H1 (cell line): ENCODE data around the gene CENPF. TPM values are rescaled to one million over a fixed set of nuclear protein-coding genes. Genes with fewer than 3 reads are reported as not detected.

Experiments used
- BACH1 ChIP-seq: IDR thresholded peaks from 2 replicates; pipeline ENCODE4 v1.6.1; 2012; ENCODE audit warnings: low read length, improper control_type of control experiment
- CTCF ChIP-seq, 3 experiments: IDR thresholded peaks; 1 replicate in 2 of 3; 2 replicates in 1 of 3; pipeline versions ENCODE4 v1.5.1 to v1.6.1; 2011; ENCODE audit warnings: low read length in 3 of 3, mild to moderate bottlenecking in 3 of 3, inconsistent platforms in 2 of 3, low read depth in 1 of 3, moderate library complexity in 1 of 3; ENCODE audit not compliant: insufficient read depth in 1 of 3; ENCODE audit errors: control extremely low read depth in 1 of 3
- KDM1A ChIP-seq: fragments of 200-600, 300-600 bp; sonication (generic); IDR thresholded peaks from 2 replicates; pipeline ENCODE4 v1.7.1; 2016; ENCODE audit warnings: mild to moderate bottlenecking, low read length, borderline replicate concordance
- NRF1 ChIP-seq: IDR thresholded peaks from 2 replicates; pipeline ENCODE4 v1.6.1; 2011; ENCODE audit warnings: mild to moderate bottlenecking, low read depth, low read length, improper control_type of control experiment
- POLR2A ChIP-seq, 2 experiments: IDR thresholded peaks; 1 replicate in 1 of 2; 2 replicates in 1 of 2; pipeline ENCODE4 v1.6.1; 2011; ENCODE audit warnings: low read depth in 2 of 2, low read length in 2 of 2, mild to moderate bottlenecking in 2 of 2; ENCODE audit errors: control extremely low read depth in 1 of 2
- SRF ChIP-seq: IDR thresholded peaks from 2 replicates; pipeline ENCODE4 v1.6.1; 2011; ENCODE audit warnings: mild to moderate bottlenecking, low read depth, low read length, moderate library complexity
- polyA plus RNA-seq, 7 experiments: library from polyadenylated mRNA; depleted of rRNA in 3 of 7; stranded (reverse) in 5 of 7; unstranded in 2 of 7; fragments of >200 nt in 5 of 7; fragments of 200-250 nt in 2 of 7; gene quantifications; 1 replicate in 5 of 7; 2 replicates in 1 of 7; 4 replicates in 1 of 7; pipeline versions ENCODE4 v1.2.1 to v1.2.3, GENCODE V29; 2011 to 2013; ENCODE audit warnings: missing spikeins in 2 of 7, mixed read lengths in 2 of 7
- total RNA-seq: library from RNA; stranded (reverse); fragmentation: NEBNext Ultra II Directional; extraction: Animal tissue kit (Norgen Biotek cat#: 25700); gene quantifications from 2 replicates; pipeline ENCODE4 v1.2.1, GENCODE V29; 2021

The CENPF gene
- total and polyA plus RNA-seq, 2 of the 8 experiments (the other 6 are each of a cell fraction or from before 2014, with no cell fraction given) = 13.7 to 170 TPM

DNA sequence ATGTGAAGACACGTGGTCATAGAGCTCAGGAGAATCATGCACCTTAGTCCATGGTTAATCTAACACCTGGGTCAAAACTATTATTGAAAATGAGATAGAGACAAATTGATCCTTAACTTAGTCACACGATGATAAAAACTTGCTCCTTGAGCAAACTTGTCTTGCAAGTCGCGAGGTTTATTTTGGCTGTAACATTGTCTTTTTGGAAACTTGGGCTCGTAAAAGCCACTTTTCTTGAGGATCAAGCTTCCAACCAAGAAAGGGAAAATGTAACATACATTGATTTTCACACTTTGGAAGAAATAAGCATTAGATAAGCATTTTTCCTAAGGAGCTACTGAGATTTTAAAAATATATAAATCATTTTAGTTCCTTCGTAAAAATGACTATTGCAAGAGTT is 19.9 kb upstream of the CENPF start (continued):
- TF ChIP-seq BACH1 = no peak
- no peak for TF ChIP-seq SRF
- no peak for TF ChIP-seq NRF1
- no peak for TF ChIP-seq CTCF (IDR thresholded peaks at IDR 0.05; ENCODE audit: control extremely low read depth in 1 of 3, insufficient read depth in 1 of 3, low read depth in 1 of 3, low read length in 3 of 3)
- no peak for TF ChIP-seq KDM1A
- TF ChIP-seq POLR2A (IDR thresholded peaks at IDR 0.05; ENCODE audit: control extremely low read depth in 1 of 2, low read depth in 2 of 2, low read length in 2 of 2) = no peak
